HepG2 (cell line): ENCODE data around the gene ZBTB37. TPM values are rescaled to one million over a fixed set of nuclear protein-coding genes. Genes with fewer than 3 reads are reported as not detected.

ENCODE experiments used
- ATAC-seq: fragments of 200-7000 bp; cut with Tn5 transposase; 3 replicates; pipeline ENCODE4 v1.9.1; 2020; ENCODE audit warnings: mild to moderate bottlenecking, moderate library complexity
- BruUV-seq: library from RNA; stranded (reverse); fragments of 400-500 nt; replicated peaks from 2 replicates; lab custom pipeline; 2021; lab: Mats Ljungman, UMichigan
- CTCF ChIA-PET: fragments of 300-600 bp; formaldehyde crosslinking; extraction: SDS; loops from one replicate; lab custom pipeline; 2021; ENCODE audit warnings: low total read pairs, inconsistent platforms, low intra/inter-chr PET ratio; lab: Yijun Ruan, JAX
- POLR2A ChIA-PET: fragments of 350-600 bp; sonication (Branson Sonifier 250); formaldehyde crosslinking; loops from one replicate; lab custom pipeline; 2020; ENCODE audit warnings: antibody characterized with exemption, inconsistent platforms; lab: Yijun Ruan, JAX
- DNase-seq: peaks from one replicate; pipeline ENCODE4 v3.0.0-alpha.2; 2015; ENCODE audit warnings: low spot score
- FAIRE-seq: peaks from 3 replicates; lab custom pipeline; 2011; peaks lifted over from hg19 to GRCh38; lab: Jason Lieb, UNC
- H2AFZ ChIP-seq: one replicate; pipeline ENCODE4 v1.6.1; 2011; ENCODE audit warnings: low read length, inconsistent platforms
- H3K27ac ChIP-seq: fragments of 300-600 bp; 3 replicates; pipeline ENCODE4 v1.8.0; 2011; ENCODE audit warnings: mixed run types, mild to moderate bottlenecking, mixed read lengths, low read length, inconsistent platforms; ENCODE audit not compliant: insufficient read depth; ENCODE audit errors: extremely low read length
- H3K27me3 ChIP-seq, 2 experiments: fragments of 200-600 bp in 1 of 2; 2 replicates in 1 of 2; 3 replicates in 1 of 2; pipeline versions ENCODE4 v1.6.0 to v1.8.0; 2011; ENCODE audit warnings: low read length in 2 of 2, mild to moderate bottlenecking in 2 of 2, moderate library complexity in 2 of 2, inconsistent platforms in 1 of 2; ENCODE audit not compliant: insufficient read depth in 2 of 2, control insufficient read depth in 1 of 2
- H3K36me3 ChIP-seq, 2 experiments: fragments of 200-600 bp in 1 of 2; replicated peaks in 1 of 2; 2 replicates in 1 of 2; 3 replicates in 1 of 2; pipeline versions ENCODE4 v1.5.1 to v1.8.0; 2011; ENCODE audit warnings: low read length in 2 of 2, inconsistent platforms in 1 of 2; ENCODE audit not compliant: insufficient read depth in 2 of 2, control insufficient read depth in 1 of 2
- H3K4me1 ChIP-seq: 2 replicates; pipeline ENCODE4 v1.5.1; 2012; ENCODE audit warnings: low read length, inconsistent platforms; ENCODE audit not compliant: insufficient read depth
- H3K4me2 ChIP-seq: 2 replicates; pipeline ENCODE4 v1.6.0; 2011; ENCODE audit warnings: low read depth, low read length, inconsistent platforms
- H3K4me3 ChIP-seq, 3 experiments: fragments of 200-600 bp in 1 of 3; sonication (generic), shearing (Covaris generic) in 1 of 3; replicated peaks in 1 of 3; 2 replicates each; pipeline ENCODE4 v1.5.1; 2011 to 2016; ENCODE audit warnings: low read length in 3 of 3, inconsistent platforms in 2 of 3, low read depth in 2 of 3, mild to moderate bottlenecking in 2 of 3, control low read depth in 1 of 3, mixed read lengths in 1 of 3; ENCODE audit not compliant: insufficient read depth in 1 of 3
- H3K79me2 ChIP-seq: one replicate; pipeline ENCODE4 v1.6.1; 2011; ENCODE audit warnings: low read length, inconsistent platforms; ENCODE audit not compliant: insufficient read depth
- H3K9ac ChIP-seq: 2 replicates; pipeline ENCODE4 v1.6.0; 2011; ENCODE audit warnings: mild to moderate bottlenecking, low read depth, low read length, inconsistent platforms; ENCODE audit not compliant: insufficient read depth
- H3K9me3 ChIP-seq: 2 replicates; pipeline ENCODE4 v1.5.1; 2012; ENCODE audit warnings: mild to moderate bottlenecking, low read length
- H4K20me1 ChIP-seq: 2 replicates; pipeline ENCODE4 v1.6.0; 2011; ENCODE audit warnings: inconsistent platforms, mild to moderate bottlenecking, low read length, moderate library complexity; ENCODE audit not compliant: insufficient read depth
- CTCF ChIP-seq: sonication (generic); formaldehyde crosslinking; IDR thresholded peaks from 2 replicates; pipeline ENCODE4 v1.5.0; 2020; ENCODE audit warnings: mild to moderate bottlenecking, missing genetic modification reagents, moderate library complexity
- DR1 ChIP-seq: sonication (generic); formaldehyde crosslinking; IDR thresholded peaks from 2 replicates; pipeline ENCODE4 v1.8.0; 2021; ENCODE audit warnings: mild to moderate bottlenecking, missing genetic modification reagents, inconsistent platforms
- IKZF1 ChIP-seq: fragments of 450-650 bp; IDR thresholded peaks from 2 replicates; pipeline ENCODE4 v1.7.1; 2016
- MEIS1 ChIP-seq: sonication (generic); formaldehyde crosslinking; IDR thresholded peaks from 2 replicates; pipeline ENCODE4 v1.9.0; 2021; ENCODE audit warnings: mild to moderate bottlenecking, missing genetic modification reagents, moderate library complexity, borderline replicate concordance
- MIER2 ChIP-seq: IDR thresholded peaks from 2 replicates; pipeline ENCODE4 v1.6.1; 2016; ENCODE audit warnings: missing biosample characterization, missing genetic modification reagents
- REST ChIP-seq, 2 experiments: IDR thresholded peaks; 2 replicates each; pipeline ENCODE4 v1.6.1; 2011 to 2012; ENCODE audit warnings: low read length in 2 of 2, borderline replicate concordance in 1 of 2, low read depth in 1 of 2, mild to moderate bottlenecking in 1 of 2, moderate library complexity in 1 of 2
- RFX5 ChIP-seq: IDR thresholded peaks from 2 replicates; pipeline ENCODE4 v1.6.1; 2011; ENCODE audit warnings: low read depth, low read length, improper control_type of control experiment
- STAG1 ChIP-seq: sonication (generic); formaldehyde crosslinking; IDR thresholded peaks from 2 replicates; pipeline ENCODE4 v1.4.0; 2020; ENCODE audit warnings: missing genetic modification reagents
- WIZ ChIP-seq: sonication (generic); formaldehyde crosslinking; IDR thresholded peaks from 2 replicates; pipeline ENCODE4 v1.5.1; 2020; ENCODE audit warnings: mild to moderate bottlenecking, missing genetic modification reagents
- ZNF430 ChIP-seq: sonication (generic); formaldehyde crosslinking; IDR thresholded peaks from 2 replicates; pipeline ENCODE4 v1.9.0; 2021; ENCODE audit warnings: mild to moderate bottlenecking, missing genetic modification reagents
- ZNF512B ChIP-seq: sonication (generic); formaldehyde crosslinking; IDR thresholded peaks from 2 replicates; pipeline ENCODE4 v1.5.1; 2020; ENCODE audit warnings: missing genetic modification reagents, mild to moderate bottlenecking, borderline replicate concordance
- ZNF572 ChIP-seq: sonication (generic); formaldehyde crosslinking; IDR thresholded peaks from 2 replicates; pipeline ENCODE4 v1.5.1; 2020; ENCODE audit warnings: mild to moderate bottlenecking, missing genetic modification reagents
- ZNF644 ChIP-seq: IDR thresholded peaks from 2 replicates; pipeline ENCODE4 v1.6.1; 2016; ENCODE audit warnings: low read depth
- ZNF709 ChIP-seq: sonication (generic); formaldehyde crosslinking; IDR thresholded peaks from 2 replicates; pipeline ENCODE4 v1.5.0; 2020; ENCODE audit warnings: mild to moderate bottlenecking, missing genetic modification reagents
- WGBS: methylation state at CpG from one replicate; pipeline ENCODE4 v1.1.6; 2017; ENCODE audit warnings: low lambda C conversion rate; 5-methylcytosine and 5-hydroxymethylcytosine counted together
- in situ Hi-C: cut with HindIII; loops from 2 replicates; pipeline ENCODE4 v1.10.0; 2017; ENCODE audit warnings: low pct_unique_long_range_greater_than_20kb; ENCODE audit not compliant: extremely low pct_ligation_motif_present
- intact Hi-C: fragments of 100-400 bp; cut with micrococcal nuclease; formaldehyde crosslinking; loops from one replicate; pipeline ENCODE4 v1.10.0; 2022; ENCODE audit not compliant: unreplicated experiment
- polyA plus RNA-seq, 8 experiments: library from polyadenylated mRNA; depleted of rRNA in 3 of 8; stranded (reverse) in 7 of 8; unstranded in 1 of 8; fragments of >200 nt; fragmentation: Illumina TruSeq in 4 of 8; extraction: Trizol in 4 of 8; gene quantifications; 2 replicates each; pipeline versions ENCODE4 v1.2.1 to v1.2.3, GENCODE V29; 2011 to 2016; ENCODE audit warnings: low read depth in 4 of 8, missing spikeins in 1 of 8, mixed read lengths in 1 of 8; ENCODE audit not compliant: insufficient read depth in 1 of 8
- total RNA-seq, 5 experiments: library from RNA; depleted of rRNA; stranded (reverse); fragments of >200 nt; fragmentation: Illumina TruSeq; extraction: Trizol; gene quantifications; 2 replicates each; pipeline ENCODE4 v1.2.3, GENCODE V29; 2016; ENCODE audit warnings: low read depth in 1 of 5

Gene ZBTB37
- total and polyA plus RNA-seq, 2 of the 13 experiments (the other 11 are each of a cell fraction or from before 2014, with no cell fraction given): 2.6 to 7.7 TPM

GRCh38 chr1:173914366-173914871 lies 46.2 kb downstream of the ZBTB37 start (continued):
- TF ChIP-seq ZNF512B (no peak), MIER2 (CRISPR knock-in tag) (peak; percentile 56; the same call in 1 of the 2 replicates), ZNF644 (CRISPR knock-in tag) (0 out of 2 replicates have a peak, but pooled peaks have one; percentile 50), WIZ (0 out of 2 replicates have a peak, but pooled peaks have one; percentile 61), ZNF572 (CRISPR knock-in tag) (no peak), STAG1 (CRISPR knock-in tag) (peak; percentile 55), IKZF1 (no peak), CTCF (CRISPR knock-in tag) (peak; percentile 52)

GRCh38 chr1:173915596-173915995 lies 47.4 kb downstream of the ZBTB37 start:
- BruUV-seq: no TSS peak
- no peak for ATAC-seq
- peaks cover 36% of the 10 kb centered on the region for H3K4me1 ChIP-seq
- peak overlapping the region; percentile 10 for H3K27ac ChIP-seq
- intact Hi-C loops (no loop called here), in situ Hi-C loops (no loop called here)
- no peaks in the 10 kb centered on the region for H4K20me1 ChIP-seq
- 0 out of 5 replicates have a peak, but pooled peaks cover 0 to 2% of the 10 kb centered on the region in 2 experiments for H3K36me3 ChIP-seq
- POLR2A ChIA-PET: interaction anchor here (5.2 kb wide), 1 partner anchor 47 kb away, joined by 47 read pairs; the partner anchor contains the start of genes GAS5 and ZBTB37
- no peak overlapping the region; a peak in 1 of 6 replicates for H3K4me3 ChIP-seq
- CTCF ChIA-PET: no interaction called here
- H2AFZ ChIP-seq: no peak overlapping the region
- peak overlapping the region; percentile 94 for H3K4me2 ChIP-seq
- H3K9me3 ChIP-seq: no peaks in the 10 kb centered on the region
- peaks cover 2% of the 10 kb centered on the region for H3K79me2 ChIP-seq
- 80% methylated on average over 2 of the region's 2 CpGs for WGBS
- no peaks in the 10 kb centered on the region for H3K27me3 ChIP-seq
- no peak for FAIRE-seq
- no peak for DNase-seq
- TF ChIP-seq MIER2 (CRISPR knock-in tag) (peak; percentile 43; the same call in 1 of the 2 replicates), RFX5 (no peak), MEIS1 (no peak), ZNF430 (CRISPR knock-in tag) (no peak), DR1 (CRISPR knock-in tag) (no peak), ZNF709 (CRISPR knock-in tag) (no peak), REST (IDR thresholded peaks at IDR 0.05; ENCODE audit: borderline replicate concordance in 1 of 2, low read depth in 1 of 2, low read length in 2 of 2) (peak; percentile 7 to 86; a peak in 3 of 4 replicates)
- TF ChIP-seq, all 625 proteins: peak for 2
- no peak overlapping the region for H3K9ac ChIP-seq
